Myocyte (in vitro differentiated cells): ENCODE data around the gene LAMA2. TPM values are rescaled to one million over a fixed set of nuclear protein-coding genes. Genes with fewer than 3 reads are reported as not detected.

Experiments
- DNase-seq: peaks from one replicate; pipeline ENCODE4 v3.0.0-alpha.2; 2012; ENCODE audit warnings: low read depth
- total RNA-seq: library from RNA; depleted of rRNA; stranded (reverse); fragments of >200 nt; gene quantifications from 2 replicates; pipeline ENCODE4 v1.2.3, GENCODE V29; 2014

LAMA2 gene
- total RNA-seq, 1 donor from 2014 or later: 137 TPM

GRCh38 chr6:129488313-129488712, 605.4 kb downstream of the LAMA2 start:
- peak; percentile 52 for DNase-seq

GRCh38 chr6:129489215-129489765, 606.4 kb downstream of the LAMA2 start:
- no peak for DNase-seq

GRCh38 chr6:129490521-129491255, 607.8 kb downstream of the LAMA2 start:
- DNase-seq: peak; percentile 92

GRCh38 chr6:129491436-129491835, 608.5 kb downstream of the LAMA2 start:
- DNase-seq: no peak

- no peak for DNase-seq
These were observed 609.3 kb downstream of the LAMA2 start for GRCh38 chr6:129492260-129492659.

- DNase-seq: no peak
These were observed 610.5 kb downstream of the LAMA2 start for GRCh38 chr6:129493354-129493902.

GRCh38 chr6:129494099-129494498, 611.2 kb downstream of the LAMA2 start:
- DNase-seq: no peak

GRCh38 chr6:129494586-129494985, 611.6 kb downstream of the LAMA2 start:
- no peak for DNase-seq

- DNase-seq: no peak
These were observed 612.7 kb downstream of the LAMA2 start for GRCh38 chr6:129495652-129496051.

- DNase-seq: no peak
These were observed 614.8 kb downstream of the LAMA2 start for GRCh38 chr6:129497481-129498441.

- no peak for DNase-seq
These were observed 615.6 kb downstream of the LAMA2 start for GRCh38 chr6:129498541-129498940.

GRCh38 chr6:129498950-129499842, 616.3 kb downstream of the LAMA2 start:
- DNase-seq: peak; percentile 77

- no peak for DNase-seq
These were observed 616.9 kb downstream of the LAMA2 start for GRCh38 chr6:129499843-129500219.

GRCh38 chr6:129500958-129501739, 618.2 kb downstream of the LAMA2 start:
- DNase-seq: peak; percentile 83

GRCh38 chr6:129501740-129502660, 619.1 kb downstream of the LAMA2 start:
- no peak for DNase-seq

GRCh38 chr6:129504456-129504855, 621.5 kb downstream of the LAMA2 start:
- DNase-seq: no peak

- no peak for DNase-seq
These were observed 624.3 kb downstream of the LAMA2 start for GRCh38 chr6:129507059-129507807.

GRCh38 chr6:129507846-129508245, 624.9 kb downstream of the LAMA2 start:
- no peak for DNase-seq
